Karpas-422 (cell line): ENCODE measurements around the gene URI1. TPM values are rescaled to one million over a fixed set of nuclear protein-coding genes. Genes with fewer than 3 reads are reported as not detected.

Experiments
- DNase-seq: peaks from one replicate; pipeline ENCODE4 v3.0.0-alpha.2; 2015
- H2AFZ ChIP-seq: fragments of 200-600 bp; sonication (generic); 2 replicates; pipeline ENCODE4 v1.6.1; 2014; ENCODE audit warnings: antibody characterized with exemption, low read length, mixed read lengths
- H3K27ac ChIP-seq: fragments of 200-600 bp; sonication (generic); 2 replicates; pipeline ENCODE4 v1.5.1; 2014; ENCODE audit warnings: mild to moderate bottlenecking, low read length, moderate library complexity
- H3K27me3 ChIP-seq: fragments of 200-600 bp; sonication (generic); 2 replicates; pipeline ENCODE4 v1.6.1; 2014; ENCODE audit warnings: low read length, mixed read lengths
- H3K36me3 ChIP-seq: fragments of 200-600 bp; sonication (generic); 2 replicates; pipeline ENCODE4 v1.6.1; 2014; ENCODE audit warnings: low read length, mixed read lengths; ENCODE audit not compliant: insufficient read depth
- H3K4me1 ChIP-seq: fragments of 200-600 bp; sonication (generic); 2 replicates; pipeline ENCODE4 v1.6.1; 2014; ENCODE audit warnings: mild to moderate bottlenecking, low read length, mixed read lengths
- H3K4me2 ChIP-seq: fragments of 200-600 bp; sonication (generic); 2 replicates; pipeline ENCODE4 v1.6.1; 2014; ENCODE audit warnings: low read length, low read depth, mild to moderate bottlenecking; ENCODE audit not compliant: poor library complexity, severe bottlenecking
- H3K4me3 ChIP-seq: fragments of 200-600 bp; sonication (generic); 2 replicates; pipeline ENCODE4 v1.5.1; 2014; ENCODE audit warnings: mild to moderate bottlenecking, antibody characterized with exemption, low read length, mixed read lengths
- H3K79me2 ChIP-seq: fragments of 200-600 bp; sonication (generic); 2 replicates; pipeline ENCODE4 v1.6.1; 2014; ENCODE audit warnings: mild to moderate bottlenecking, low read length, mixed read lengths
- H3K9ac ChIP-seq: fragments of 200-600 bp; sonication (generic); 2 replicates; pipeline ENCODE4 v1.6.0; 2014; ENCODE audit warnings: low read length
- H3K9me2 ChIP-seq: fragments of 200-600 bp; sonication (generic), shearing (Covaris generic); replicated peaks from 2 replicates; pipeline ENCODE4 v1.6.0; 2014; ENCODE audit warnings: mild to moderate bottlenecking, low read length, moderate library complexity; ENCODE audit not compliant: insufficient read depth
- H3K9me3 ChIP-seq: fragments of 300-700, 200-600 bp; sonication (generic); 2 replicates; pipeline ENCODE4 v1.6.1; 2014; ENCODE audit warnings: low read length, mixed read lengths
- H4K20me1 ChIP-seq: fragments of 200-600 bp; sonication (generic); 2 replicates; pipeline ENCODE4 v1.6.1; 2014; ENCODE audit warnings: mild to moderate bottlenecking, antibody characterized with exemption, low read length, low read depth; ENCODE audit not compliant: insufficient read depth
- total RNA-seq: library from RNA; depleted of rRNA; stranded (reverse); fragments of >200 nt; shearing (Covaris generic); gene quantifications from 2 replicates; pipeline ENCODE4 v1.2.3, GENCODE V29; 2014; ENCODE audit warnings: low replicate concordance

URI1 gene
- total RNA-seq, 1 experiment from 2014 or later, result 77.7 TPM

DNA sequence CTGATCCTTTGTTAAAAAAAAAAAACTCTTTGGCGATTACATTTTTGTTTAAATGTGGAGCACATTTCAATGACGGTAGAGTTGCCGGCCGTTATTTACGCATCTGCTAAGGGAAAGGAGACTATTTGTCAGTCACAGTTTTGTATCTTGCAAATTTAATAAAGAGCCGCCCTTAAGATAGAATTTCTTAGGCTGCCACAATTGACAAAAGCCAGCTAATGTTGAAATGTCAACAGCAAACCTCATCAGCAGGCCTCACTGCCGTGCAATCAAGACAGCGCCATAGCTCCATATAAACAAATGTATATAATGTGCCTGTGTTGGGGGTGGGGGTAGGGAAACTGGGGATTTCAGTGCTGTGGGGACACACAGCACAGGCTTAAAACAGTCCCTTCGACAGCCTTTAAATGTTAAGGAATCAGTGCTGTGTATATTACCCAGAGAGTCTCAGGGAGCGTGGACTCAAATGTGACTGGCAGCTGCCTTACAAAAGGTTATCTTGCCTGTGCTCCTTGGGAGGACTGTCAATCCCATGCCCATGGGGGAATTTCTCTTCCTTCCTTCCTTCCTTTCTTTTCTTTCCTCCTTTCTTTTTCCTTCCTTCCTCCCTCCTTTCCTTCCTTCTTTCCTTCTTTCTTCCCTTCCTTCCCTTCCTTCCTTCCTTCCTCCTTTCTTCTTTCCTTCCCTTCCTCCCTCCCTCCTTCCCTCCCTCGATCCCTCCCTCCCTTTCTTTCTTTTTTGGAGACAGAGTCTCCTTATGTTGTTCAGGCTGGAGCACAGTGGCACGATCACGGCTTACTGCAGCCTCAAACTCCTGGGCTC lies 108.0 kb downstream of the URI1 start:
- no peak for DNase-seq
- no peaks in the 10 kb centered on the region for H3K79me2 ChIP-seq
- no peak overlapping the region for H3K4me3 ChIP-seq

DNA sequence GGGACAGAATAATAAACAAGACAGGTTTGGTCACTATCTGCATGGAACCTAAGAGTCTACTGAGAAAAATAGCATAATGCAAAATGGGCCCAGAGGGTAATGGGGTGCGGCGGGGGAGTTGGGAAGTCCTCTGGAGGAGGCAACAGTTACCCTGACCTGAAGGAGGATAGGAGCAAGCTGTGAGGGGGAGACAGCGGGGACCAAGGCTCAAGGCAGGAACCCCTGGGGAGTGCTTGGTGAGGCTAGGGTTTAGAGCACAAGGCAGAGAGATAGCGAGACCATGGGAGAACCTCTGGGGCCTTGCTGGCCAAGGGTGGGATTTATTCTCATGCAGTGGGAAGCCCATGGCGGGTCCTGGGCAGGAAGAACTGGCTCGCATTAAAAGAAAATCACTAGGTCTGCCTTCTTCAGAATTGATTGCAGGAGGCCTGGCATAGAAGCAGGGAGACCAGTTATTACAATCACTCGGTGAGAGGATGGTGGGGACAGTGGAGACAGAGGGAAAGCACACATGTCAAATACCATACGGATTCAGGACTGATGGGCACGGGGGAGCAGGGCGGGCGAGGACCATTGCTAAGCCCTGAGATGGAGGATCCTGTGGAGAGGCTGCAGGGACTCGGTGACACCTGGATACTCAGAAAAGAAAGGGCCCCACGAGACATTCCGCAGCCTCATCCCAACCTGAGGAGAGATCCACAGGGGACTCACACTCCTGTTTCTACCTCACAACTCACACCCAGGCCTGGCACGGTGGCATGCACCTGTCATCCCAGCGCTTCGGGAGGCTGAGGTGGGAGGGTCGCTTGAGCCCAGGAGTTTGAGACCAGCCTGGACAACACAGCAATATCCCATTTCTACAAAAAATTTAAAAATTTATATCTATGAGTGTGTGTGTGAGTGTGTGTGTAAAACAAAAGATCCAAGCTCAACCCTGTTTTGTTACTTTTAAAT lies 110.4 kb downstream of the URI1 start:
- Histone ChIP-seq H4K20me1 (no peaks in the 10 kb centered on the region), H3K9ac (no peak overlapping the region), H3K9me3 (no peaks in the 10 kb centered on the region), H3K27me3 (no peaks in the 10 kb centered on the region), H3K79me2 (no peaks in the 10 kb centered on the region), H3K4me2 (no peak overlapping the region), H3K4me3 (no peak overlapping the region), H3K36me3 (no peaks in the 10 kb centered on the region), H3K27ac (no peak overlapping the region), H2AFZ (no peak overlapping the region), H3K4me1 (no peaks in the 10 kb centered on the region), H3K9me2 (no peaks in the 10 kb centered on the region)
- no peak for DNase-seq

More for the DNA sequence above, 108.0 kb downstream of the URI1 start:
- H3K27me3 ChIP-seq, result no peaks in the 10 kb centered on the region
- H3K4me1 ChIP-seq, result 0 out of 2 replicates have a peak, but pooled peaks cover 3% of the 10 kb centered on the region
- no peak overlapping the region for H2AFZ ChIP-seq
- no peaks in the 10 kb centered on the region for H3K9me2 ChIP-seq
- H3K9ac ChIP-seq, result no peak overlapping the region
- no peaks in the 10 kb centered on the region for H3K36me3 ChIP-seq
- no peak overlapping the region for H3K27ac ChIP-seq
- H4K20me1 ChIP-seq, result no peaks in the 10 kb centered on the region
- no peaks in the 10 kb centered on the region for H3K9me3 ChIP-seq
- H3K4me2 ChIP-seq, result no peak overlapping the region

DNA sequence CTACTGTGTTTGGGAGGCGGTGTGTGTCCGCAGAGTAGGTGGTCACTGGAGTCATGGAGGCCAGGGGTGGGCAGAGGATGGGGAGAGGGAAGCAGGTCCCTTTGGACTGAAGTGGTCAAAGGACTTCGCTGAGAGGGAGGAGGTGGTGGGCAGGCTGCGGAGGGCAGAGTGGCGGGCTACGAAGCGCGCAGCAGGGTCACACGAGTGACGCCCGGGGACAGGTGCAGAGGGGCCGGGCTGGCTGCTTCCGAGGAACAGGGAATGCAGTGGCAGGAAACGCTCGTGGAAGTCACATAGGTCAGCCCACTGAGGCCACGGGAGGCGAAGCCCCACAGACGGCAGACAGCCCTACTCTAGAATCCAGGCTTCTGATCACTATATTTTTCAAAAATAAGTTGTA lies 111.5 kb downstream of the URI1 start:
- Histone ChIP-seq H3K27ac (no peak overlapping the region), H3K9me2 (no peaks in the 10 kb centered on the region), H3K27me3 (no peaks in the 10 kb centered on the region), H3K4me1 (no peaks in the 10 kb centered on the region), H3K79me2 (no peaks in the 10 kb centered on the region), H4K20me1 (no peaks in the 10 kb centered on the region), H2AFZ (no peak overlapping the region), H3K4me2 (no peak overlapping the region), H3K9me3 (no peaks in the 10 kb centered on the region), H3K36me3 (no peaks in the 10 kb centered on the region), H3K9ac (no peak overlapping the region), H3K4me3 (no peak overlapping the region)
- no peak for DNase-seq

DNA sequence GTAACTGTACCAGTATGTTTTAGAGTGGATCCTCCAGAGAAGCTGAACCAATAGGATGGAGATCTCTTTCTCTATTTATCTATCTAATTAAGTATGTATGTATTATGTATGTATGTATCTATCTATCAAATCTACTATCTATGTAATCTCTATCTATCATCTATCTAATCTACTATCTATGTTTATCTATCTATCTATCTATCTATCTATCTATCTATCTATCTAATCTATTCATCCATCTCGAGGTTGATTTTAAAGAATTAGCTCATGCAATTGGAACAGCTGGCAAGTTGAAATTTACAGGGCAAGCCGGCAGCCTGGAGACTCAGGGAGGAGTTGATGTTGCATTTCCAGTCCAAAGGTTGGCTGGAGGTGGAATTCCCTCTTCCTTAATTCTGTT lies 112.2 kb downstream of the URI1 start:
- no peak for DNase-seq
- H3K27me3 ChIP-seq, result no peaks in the 10 kb centered on the region
- H3K79me2 ChIP-seq, result no peaks in the 10 kb centered on the region
- H4K20me1 ChIP-seq, result no peaks in the 10 kb centered on the region
- no peak overlapping the region for H3K27ac ChIP-seq
- H3K9me3 ChIP-seq, result no peaks in the 10 kb centered on the region
- no peaks in the 10 kb centered on the region for H3K4me1 ChIP-seq
- H3K4me3 ChIP-seq, result no peak overlapping the region
- no peaks in the 10 kb centered on the region for H3K9me2 ChIP-seq
- H3K9ac ChIP-seq, result no peak overlapping the region
- no peak overlapping the region for H3K4me2 ChIP-seq
- H3K36me3 ChIP-seq, result no peaks in the 10 kb centered on the region
- H2AFZ ChIP-seq, result no peak overlapping the region

DNA sequence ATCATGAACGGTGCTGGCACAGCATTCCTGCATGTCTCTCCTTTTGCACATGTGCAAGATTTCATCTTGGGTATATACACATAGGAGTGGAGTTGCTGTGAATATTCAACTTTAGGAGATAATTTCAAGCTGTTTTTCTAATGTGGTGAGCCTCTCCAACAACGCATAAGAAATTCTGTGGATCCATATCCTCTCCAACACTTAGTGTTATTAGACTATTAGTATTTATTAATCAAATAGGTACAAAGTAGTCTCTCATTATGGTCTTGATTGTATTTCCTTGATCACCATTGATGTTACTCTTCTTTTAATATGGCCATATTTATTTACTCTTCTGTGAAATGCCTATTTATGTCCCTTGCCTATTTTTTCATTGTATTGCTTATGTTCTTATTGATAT lies 114.5 kb downstream of the URI1 start:
- no peaks in the 10 kb centered on the region for H4K20me1 ChIP-seq
- H3K9me3 ChIP-seq, result no peaks in the 10 kb centered on the region
- DNase-seq, result no peak
- H3K4me2 ChIP-seq, result no peak overlapping the region
- H3K4me1 ChIP-seq, result peaks cover 14% of the 10 kb centered on the region
- no peaks in the 10 kb centered on the region for H3K79me2 ChIP-seq
- no peaks in the 10 kb centered on the region for H3K27me3 ChIP-seq
- no peak overlapping the region for H3K4me3 ChIP-seq
- no peak overlapping the region for H3K27ac ChIP-seq
- no peaks in the 10 kb centered on the region for H3K9me2 ChIP-seq
- no peak overlapping the region for H3K9ac ChIP-seq
- H3K36me3 ChIP-seq, result no peaks in the 10 kb centered on the region
- H2AFZ ChIP-seq, result no peak overlapping the region

DNA sequence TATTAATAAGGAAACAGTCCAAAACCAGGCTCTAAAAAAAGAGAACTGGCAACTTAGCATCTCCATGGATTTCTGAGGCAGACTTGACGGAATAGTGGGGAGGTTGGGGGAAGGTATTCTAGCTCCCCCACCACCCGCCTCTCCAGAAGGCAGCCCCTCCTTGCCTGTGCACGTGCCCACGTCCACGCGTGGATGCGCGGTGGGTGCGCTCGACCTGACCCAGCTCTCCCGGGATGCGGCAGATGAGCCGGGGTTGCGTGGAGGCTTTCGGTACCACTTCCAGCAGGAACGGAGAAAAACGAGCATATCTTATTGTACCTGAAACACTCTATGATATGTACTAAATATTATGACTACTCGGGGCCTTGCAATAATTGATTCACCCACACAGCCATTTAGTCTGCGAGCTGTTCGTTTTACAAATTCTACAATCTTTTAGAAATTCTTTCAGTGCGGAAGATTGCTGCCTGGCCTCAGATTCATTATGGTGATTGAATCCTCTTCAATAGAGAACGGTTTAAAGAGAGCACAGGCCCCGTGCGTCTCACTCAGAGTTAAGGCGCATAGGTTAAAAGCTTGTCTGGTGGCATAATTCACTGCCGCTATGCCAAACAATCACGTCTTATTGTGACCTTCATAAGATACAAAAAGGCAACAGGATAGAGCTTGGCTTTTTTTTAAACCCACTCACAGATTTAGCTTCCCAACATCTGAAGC lies 117.9 kb downstream of the URI1 start:
- no peaks in the 10 kb centered on the region for H3K9me2 ChIP-seq
- H3K27ac ChIP-seq, result peak overlapping the region; percentile 53; the same call in 1 of the 2 replicates
- H3K79me2 ChIP-seq, result no peaks in the 10 kb centered on the region
- no peaks in the 10 kb centered on the region for H3K36me3 ChIP-seq
- H3K9ac ChIP-seq, result no peak overlapping the region
- no peak for DNase-seq
- no peak overlapping the region for H3K4me3 ChIP-seq
- peak overlapping the region; percentile 29 for H3K4me2 ChIP-seq
- H2AFZ ChIP-seq, result no peak overlapping the region
- no peaks in the 10 kb centered on the region for H3K27me3 ChIP-seq
- peaks cover 27% of the 10 kb centered on the region for H3K4me1 ChIP-seq
- H4K20me1 ChIP-seq, result no peaks in the 10 kb centered on the region
- no peaks in the 10 kb centered on the region for H3K9me3 ChIP-seq

DNA sequence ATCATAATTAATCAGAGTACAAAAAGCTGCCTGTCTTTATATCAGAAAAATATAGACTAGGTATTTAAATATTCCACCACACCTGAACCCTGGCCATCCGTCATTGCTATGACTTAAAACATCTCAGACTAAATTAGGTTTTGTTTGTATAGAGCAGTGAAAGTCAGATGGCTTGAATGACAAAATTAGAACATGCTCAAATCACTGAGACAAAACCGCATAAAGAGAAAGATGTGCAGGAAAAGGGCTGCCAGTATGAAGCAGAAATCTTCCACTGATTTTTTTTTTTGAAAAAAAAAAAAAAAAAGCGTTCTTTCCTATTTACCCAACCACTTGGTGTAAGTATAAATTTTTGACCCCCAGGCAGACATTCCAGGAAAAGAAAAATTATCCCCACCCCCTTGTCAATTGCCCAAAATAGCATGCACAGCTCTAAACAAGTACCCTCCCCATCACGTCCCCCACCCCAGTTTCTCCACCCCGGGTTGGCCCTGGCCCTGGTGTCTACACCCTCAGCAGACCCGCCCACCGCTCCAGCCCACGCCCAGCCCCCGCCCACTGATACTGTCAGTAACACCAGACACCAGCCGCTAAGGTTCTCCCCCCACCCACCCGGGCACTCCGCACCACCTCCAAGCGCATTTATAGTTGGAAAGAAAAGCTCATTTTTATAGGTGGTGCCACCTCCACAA lies 118.6 kb downstream of the URI1 start:
- H3K4me2 ChIP-seq, result peak overlapping the region; percentile 29
- H4K20me1 ChIP-seq, result no peaks in the 10 kb centered on the region
- no peaks in the 10 kb centered on the region for H3K9me2 ChIP-seq

More for the DNA sequence above, 118.6 kb downstream of the URI1 start:
- Histone ChIP-seq H3K27ac (peak overlapping the region; percentile 53; the same call in 1 of the 2 replicates), H3K36me3 (no peaks in the 10 kb centered on the region), H3K9me3 (no peaks in the 10 kb centered on the region), H3K4me3 (no peak overlapping the region), H2AFZ (no peak overlapping the region), H3K79me2 (no peaks in the 10 kb centered on the region), H3K4me1 (peaks cover 29% of the 10 kb centered on the region), H3K27me3 (no peaks in the 10 kb centered on the region), H3K9ac (no peak overlapping the region)
- DNase-seq, result no peak
